ENCODE measurements around the gene DHRS7B.
"Not testable (repeated sequence)": the region's sequence is repeated elsewhere in the genome, so short reads cannot be mapped to it uniquely, and the experiment has no call there.

The DHRS7B gene

DNA sequence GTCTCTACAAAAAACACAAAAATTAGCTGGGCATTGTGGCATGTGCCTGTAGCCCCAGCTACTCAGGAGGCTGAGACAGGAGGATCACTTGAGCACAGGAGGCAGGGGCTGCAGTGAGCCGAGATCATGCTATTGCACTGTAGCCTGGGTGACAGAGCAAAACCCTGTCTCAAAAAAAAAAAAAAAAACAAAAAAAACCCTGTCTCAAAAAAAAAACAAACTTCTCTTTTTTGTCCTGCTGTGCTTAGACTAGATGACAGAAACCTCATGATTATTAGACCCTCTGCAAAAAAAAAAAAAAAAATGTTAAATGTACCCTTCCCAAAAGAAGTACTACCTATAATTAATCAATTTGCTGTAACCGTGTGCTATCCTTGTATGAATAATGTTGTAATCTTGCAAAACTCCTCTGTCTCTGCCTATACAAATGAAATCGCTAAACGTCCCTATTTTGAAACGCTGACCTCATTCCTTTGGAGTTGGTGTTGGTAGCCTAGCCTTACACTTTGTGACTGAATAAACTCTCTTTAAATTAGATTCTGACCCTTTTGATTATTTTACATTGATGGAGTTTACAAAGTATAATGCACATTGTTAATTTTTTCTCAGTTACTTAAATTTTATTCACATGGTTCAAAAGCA lies 13.6 kb upstream of the DHRS7B start:
- DNase-seq, result no peak

DNA sequence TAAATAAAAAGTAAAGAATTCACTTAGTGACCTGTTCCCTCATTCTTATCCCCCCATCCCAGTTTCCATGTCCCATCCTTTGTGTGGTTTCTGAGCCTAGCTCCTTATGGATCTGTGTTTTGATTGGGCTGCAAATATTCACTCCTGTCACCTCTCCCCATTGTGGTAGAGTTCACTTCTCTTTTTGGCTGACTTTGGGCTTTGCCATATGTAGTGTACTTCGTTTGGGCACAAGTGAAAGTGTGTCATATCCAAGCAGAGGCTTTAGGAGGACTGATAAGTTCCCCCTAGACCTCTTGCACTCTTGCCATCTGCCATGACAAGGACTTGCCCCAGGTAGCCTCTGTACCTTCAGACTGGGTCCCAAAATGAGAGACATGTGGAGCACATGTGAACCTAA lies 13.0 kb upstream of the DHRS7B start:
- DNase-seq, result no peak

DNA sequence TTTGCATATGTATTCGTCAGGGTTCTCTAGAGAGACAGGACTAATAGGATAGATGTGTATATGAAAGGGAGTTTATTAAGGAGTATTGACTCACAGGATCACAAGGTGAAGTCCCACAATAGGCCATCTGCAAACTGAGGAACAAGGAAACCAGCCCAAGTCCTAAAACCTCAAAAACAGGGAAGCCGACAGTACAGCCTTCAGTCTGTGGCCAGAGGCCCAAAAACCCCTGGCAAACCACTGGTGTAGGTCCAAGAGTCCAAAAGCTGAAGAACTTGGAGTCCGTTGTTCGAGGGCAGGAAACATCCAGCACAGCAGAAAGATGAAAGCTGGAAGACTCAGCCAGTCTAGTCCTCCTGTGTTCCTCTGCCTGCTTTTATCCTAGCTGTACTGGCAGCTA lies 12.0 kb upstream of the DHRS7B start:
- DNase-seq, result not testable (repeated sequence)

DNA sequence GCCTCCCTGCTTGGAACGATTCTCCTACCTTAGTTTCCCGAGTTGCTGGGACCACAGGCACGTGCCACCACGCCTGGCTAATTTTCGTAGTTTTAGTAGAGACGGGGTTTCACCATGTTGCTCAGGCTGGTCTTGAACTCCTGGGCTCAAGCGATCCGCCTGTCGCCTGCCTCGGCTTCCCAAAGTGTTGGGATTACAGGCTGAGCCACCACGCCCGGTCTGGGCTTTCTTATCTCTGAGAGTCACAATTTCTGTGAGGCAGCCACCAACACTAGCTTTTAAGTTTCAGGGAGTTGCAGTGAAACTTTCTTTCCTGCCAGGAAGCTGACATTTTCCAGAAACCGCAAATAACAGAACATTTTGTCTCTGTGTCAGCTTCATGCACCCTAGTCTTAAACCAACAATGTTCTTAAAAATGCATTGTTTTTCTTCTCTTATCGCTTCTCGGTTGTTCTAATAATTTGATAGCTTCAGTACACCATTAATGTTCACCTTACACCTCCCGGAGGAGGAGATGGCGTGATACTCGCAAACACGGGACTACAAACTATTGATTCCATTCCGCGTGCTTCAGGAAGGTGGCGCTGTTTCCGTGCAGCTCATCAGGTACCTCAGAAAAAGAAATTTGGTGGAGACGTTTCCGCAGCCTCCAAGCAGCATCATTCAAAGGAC lies 7.4 kb upstream of the DHRS7B start:
- DNase-seq, result peak; percentile 33 to 61

DNA sequence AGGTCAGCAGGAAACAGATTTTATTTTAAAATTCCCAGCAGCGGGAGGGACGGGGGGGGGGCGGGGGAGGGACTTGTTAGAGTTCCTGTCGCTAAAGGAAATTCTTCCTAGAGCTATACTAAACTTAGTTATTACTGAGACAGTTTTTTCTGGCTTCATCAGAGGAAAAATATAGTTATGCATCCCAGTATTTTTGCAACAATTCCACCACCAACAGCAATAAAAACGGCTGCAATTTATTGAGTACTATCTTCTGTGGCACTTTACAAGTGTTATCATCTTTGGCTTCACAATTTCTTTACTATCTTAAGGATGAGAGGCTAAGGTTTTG lies 6.9 kb upstream of the DHRS7B start:
- DNase-seq, result no peak

DNA sequence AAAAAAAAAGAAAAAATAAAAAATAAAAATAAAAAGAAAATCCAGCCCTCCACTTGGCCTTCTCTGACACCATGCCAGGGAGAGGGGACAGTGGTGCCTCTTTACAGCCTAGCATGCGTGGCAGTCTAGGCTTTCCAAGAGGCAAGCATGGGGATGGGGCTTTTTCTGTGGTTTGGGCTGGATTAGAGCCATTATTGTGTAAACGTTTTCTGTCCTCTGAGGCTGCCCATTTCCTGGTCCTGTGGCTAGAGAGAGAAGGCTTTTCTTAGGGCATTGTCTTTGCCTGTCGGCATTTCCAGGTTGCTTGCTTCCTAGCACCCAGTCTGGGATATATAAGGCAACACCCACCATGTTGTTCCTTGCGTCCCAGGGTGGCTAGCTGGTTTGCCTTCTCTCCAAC lies 2.7 kb upstream of the DHRS7B start:
- DNase-seq, result no peak

DNA sequence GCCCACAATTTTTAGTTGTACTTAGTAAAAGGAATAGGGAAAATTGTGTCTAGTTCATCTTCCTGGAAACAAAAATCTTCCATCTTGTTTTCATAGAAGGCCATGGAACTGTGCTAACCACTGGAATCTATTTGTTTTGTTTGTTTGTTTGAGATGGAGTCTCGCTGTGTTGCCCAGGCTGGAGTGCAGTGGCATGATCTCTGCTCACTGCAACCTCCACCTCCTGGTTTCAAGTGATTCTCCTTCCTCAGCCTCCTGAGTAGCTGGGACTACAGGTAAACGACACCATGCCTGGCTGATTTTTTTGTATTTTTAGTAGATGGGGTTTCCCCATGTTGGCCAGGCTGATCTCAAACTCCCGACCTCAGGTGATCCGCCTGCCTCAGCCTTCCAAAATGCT lies 2.2 kb upstream of the DHRS7B start:
- not testable (repeated sequence) for DNase-seq

DNA sequence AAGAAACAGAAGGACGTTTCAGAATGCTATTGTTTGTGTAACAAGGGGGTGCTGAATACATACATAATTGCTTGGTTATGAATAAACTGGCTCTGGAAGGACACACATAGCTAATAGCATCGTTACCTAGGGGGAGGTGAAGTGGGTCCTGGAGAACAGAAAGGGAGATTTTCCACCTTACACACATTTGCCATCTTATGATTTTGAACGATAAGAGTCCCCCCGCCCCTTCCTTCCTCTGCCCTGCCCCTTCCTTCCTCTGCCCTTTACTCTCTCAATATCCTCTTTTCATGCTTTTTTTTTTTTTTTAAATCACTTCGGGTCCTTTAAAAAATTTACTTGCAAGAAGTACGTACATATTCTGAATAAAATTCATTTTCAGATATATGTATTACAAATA lies 902 bp upstream of the DHRS7B start:
- no peak for DNase-seq

DNA sequence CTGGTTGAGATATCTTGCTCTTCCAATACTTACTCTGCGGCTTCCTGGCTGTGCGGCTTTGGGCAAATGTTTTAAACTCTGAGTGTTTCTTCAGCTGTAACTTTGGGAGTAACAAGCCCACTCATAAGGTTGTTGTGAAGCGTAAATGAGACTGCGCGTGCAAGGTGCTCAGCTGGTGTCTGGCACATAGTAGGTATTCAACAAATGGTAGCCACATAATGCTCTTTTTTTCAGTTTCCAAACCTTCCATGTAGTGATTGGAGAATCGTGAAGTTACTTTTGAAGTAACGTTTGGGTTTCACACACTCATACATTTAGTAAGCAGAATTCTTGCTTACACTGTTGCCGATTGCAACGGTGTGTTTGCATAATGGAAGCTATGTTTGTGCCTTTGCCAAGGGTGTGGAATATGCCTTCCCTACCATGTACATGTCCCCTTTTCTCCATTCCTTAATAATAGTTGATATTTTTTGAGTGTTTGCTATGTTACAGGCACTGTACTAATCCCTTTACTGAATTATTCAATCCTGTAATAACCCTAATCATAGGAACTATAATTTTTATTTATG lies 829 bp downstream of the DHRS7B start:
- DNase-seq, result no peak

DNA sequence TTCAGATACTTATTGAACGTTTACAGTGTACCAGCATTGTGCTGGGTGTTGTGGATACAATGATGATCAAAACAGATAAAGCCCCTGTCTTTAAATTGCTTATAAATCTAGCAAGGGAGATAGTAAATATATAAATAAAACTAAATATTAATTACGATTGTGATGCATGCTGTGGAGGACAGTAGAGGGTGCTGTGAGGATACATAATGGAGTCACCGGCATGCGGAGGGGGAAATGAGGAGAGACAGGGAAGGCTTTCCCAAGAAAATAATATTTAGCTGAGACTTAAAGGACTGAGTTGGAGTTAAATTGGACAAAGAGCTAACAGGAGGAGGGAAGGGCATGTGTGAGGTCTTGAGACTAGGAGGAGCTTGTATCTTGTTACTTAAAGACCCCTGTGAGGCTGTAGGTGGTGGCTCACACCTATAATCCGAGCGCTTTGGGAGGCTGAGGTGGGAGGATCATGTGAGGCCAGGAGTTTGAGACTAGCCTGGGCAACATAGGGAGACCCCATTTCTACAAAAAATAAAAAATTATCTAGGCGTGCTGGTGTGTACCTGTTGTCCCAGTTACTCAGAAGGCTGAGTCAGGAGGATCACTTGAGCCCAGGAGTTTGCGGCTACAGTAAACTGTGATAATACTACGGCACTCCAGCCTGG lies 2.4 kb downstream of the DHRS7B start:
- peak in 1 of 2 donors; percentile 47 for DNase-seq

DNA sequence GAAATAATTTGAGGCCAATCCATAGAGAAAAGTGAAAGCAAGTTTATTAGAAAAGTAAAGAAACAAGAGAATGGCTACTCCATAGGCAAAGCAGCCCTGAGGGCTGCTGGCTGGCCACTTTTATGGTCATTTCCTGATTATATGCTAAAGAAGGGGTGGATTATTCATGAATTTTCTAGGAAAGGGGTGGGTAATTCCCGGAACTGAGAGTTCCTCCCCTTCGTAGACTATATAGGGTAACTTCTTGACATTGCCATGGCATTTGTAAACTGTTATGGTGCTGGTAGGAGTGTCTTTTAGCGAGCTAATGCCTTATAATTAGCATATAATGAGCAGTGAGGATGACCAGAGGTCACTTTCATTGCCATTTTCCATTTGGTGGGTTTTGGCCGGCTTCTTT lies 4.4 kb downstream of the DHRS7B start:
- no peak for DNase-seq

DNA sequence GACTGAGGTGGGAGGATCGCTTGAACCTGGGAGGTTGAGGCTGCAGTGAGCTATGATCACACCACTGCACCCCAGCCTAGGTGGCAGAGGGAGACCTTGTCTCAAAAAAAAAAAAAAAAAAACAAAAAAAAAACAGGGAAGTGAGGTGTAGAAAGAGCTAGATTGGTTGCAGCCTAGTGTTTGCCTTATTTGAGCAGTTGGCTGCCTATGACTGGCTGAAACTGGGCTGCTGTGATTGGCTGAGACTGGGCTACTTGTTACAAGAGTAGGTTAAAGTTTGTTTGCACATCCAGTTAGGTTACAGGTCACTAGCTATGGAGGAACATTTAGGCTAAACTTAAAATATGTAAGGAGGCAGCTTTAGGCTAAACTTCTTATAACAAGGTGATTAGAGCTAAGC lies 5.7 kb downstream of the DHRS7B start:
- no peak for DNase-seq

DNA sequence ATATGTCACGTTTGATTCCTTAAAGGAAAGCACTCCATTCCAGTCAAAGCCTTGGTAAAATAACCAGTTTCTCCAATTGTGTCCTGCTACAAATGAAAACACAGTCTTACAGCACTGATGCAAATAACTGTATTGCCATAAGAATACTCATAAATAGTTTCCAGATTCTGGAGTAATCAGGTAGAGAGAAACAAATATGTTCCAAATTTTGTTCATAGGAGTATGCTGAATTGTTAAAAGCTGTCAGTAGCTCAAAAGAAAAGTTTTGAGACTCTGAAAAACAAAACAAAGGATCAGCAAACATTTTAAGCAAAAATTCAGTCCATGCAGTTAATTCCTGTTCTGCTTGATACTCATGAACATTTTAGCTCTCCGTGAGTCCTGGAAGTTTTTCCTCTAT lies 7.8 kb downstream of the DHRS7B start:
- DNase-seq, result no peak

DNA sequence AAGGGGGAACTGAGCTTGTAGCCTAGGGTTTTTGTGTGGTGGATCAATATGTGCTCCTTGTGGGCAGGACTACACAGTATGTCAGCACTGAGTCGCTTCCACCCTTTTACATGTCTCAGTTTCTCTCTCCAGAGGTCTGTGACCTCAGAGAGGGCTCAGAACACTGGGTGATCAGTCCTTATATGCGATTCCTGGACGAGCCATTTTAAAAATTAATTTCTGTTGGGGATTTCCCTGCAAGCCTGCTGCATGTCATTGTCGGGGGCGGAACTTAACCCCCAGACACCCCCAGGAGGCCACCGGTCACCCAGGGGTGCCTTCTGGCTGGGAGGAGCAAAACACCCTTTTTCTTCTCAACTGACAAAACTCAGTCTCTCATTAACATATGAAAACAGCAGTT lies 14.1 kb downstream of the DHRS7B start:
- DNase-seq, result no peak

DNA sequence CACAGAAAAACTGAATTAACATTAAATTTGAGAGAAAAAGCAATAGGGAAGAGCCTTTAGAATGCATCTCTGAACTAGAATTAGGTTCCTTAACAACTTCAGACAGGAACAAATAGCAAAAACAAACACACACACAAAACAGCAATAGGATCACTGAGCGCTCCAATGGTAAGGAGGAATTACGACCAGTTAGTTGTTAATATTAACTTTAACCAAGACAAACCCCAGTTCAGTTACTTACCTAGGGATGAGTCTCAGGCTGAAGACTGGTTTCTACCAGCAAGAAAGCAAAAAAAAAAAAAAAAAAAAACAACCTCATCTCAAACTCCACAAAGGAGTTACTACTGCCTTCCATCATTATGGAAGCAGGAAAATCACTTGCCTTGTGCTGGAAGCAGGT lies 14.6 kb downstream of the DHRS7B start:
- no peak for DNase-seq

DNA sequence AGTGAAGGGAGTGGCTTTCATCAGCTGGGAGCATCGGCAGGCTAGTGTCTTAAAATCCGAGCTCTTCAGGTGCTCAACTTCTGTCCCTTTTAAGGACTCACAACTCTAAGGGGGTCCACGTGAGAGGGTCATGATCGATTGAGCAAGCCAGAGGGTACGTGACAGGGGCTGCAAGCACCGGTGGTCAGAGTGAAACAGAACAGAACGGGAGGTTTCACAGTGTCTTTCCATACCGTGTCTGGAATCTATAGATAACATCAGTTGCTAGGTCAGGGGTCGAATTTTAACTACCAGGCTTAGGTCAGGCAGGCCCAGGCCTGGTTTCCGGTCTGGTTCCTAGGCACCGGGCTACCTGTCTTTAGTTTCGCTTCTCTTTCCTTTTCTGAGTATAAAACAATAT lies 15.3 kb downstream of the DHRS7B start:
- not testable (repeated sequence) for DNase-seq

DNA sequence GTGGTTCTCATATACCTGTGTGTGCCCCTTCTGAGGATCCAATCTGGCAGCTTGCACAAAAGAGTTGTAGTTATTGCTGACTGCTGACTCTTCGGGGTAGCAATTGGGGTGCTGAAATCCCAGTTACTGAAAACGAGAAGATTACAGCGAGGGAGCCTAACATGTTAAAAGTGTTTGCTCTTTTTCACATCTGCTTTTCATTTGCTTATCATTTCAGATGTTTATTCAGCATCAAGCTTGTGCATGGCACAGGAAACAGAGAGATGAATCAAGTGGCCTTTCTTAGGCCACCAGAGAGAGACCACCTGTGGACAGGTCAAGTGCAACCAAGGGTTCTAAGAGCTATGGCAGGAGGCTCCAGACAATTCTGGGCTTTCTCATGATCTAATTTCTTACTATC lies 16.9 kb downstream of the DHRS7B start:
- no peak for DNase-seq

DNA sequence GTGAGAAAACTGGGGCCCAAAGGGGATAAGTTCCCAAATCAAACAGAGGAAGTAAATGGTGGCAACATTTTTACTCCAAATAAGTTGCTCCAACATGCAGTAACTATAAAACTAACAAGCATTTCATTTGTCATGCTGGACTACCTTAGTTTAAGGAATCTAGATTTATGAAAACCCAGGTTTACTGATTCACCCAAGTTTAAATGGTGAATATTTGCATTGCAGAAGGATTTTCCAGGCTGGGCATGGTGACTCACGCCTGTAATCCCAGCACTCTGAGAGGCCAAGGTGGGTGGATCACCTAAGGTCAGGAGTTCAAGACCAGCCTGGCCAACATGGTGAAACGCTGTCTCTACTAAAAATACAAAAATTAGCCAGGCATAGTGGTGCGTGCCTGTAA lies 17.5 kb downstream of the DHRS7B start:
- not testable (repeated sequence) for DNase-seq

DNA sequence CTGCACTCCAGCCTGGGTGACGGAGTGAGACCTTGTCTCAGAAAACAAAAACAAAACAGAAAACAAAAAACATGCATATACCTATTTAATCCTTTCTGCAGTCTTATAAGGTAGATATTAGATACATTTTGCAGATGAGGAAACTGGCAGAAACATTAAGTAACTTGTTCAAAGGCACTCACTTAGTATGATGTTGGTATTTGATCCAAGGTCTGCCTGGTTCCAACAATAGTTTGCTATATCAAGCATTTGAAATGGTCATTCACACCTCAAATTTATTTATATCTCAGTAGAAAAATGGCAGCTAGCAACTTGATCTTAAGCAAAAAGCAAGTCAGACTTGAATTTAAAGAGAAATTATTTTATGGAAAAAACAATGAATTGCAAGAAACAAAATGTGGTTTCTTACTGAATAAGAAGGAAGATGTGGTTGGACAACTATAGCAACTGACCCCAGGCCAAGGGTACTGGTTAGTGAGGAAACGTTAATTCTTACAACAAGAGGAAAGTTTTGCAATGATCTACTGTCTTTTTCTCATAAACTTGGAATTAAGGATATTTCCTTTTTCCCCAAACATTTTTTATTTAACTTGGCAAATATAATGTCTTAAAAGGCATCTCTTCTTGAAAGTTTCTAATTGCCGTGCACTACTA lies 19.7 kb downstream of the DHRS7B start:
- no peak for DNase-seq

DNA sequence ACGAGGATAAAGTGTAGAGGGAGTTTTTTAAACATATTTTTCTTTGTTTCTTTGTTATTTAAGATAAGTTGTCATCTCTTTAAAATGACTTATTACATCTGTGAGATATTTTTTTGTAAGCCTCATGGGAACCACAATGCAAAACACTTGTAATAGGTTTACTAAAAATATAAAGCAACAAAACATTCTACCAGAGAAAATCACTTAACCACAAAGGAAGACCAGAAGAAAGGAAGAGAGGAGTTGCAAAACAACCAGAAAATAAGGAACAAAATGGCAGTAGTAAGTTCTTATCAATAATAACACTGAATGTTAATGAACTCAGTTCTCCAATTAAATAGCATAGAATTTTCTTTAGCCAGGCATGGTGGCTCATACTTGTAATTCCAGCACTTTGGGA lies 22.9 kb downstream of the DHRS7B start:
- no peak for DNase-seq

DNA sequence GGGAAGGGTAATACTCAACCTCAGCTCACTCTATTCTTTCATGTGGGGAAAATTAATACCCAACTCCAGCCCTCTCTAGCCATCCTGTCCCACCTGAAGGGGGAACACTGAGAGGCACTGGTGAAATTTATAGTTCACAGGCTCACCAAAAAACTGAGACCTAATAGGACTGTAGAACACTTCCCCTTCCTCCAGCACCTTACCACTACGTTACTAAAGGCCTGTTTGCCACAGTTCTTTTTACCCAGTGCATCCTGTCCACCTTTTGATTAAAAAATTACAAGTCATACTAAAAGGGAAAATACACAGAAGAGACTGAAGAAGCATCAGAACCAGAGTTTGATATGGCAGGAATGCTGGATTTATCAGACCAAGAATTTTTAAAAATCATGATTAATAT lies 26.0 kb downstream of the DHRS7B start:
- no peak for DNase-seq

DNA sequence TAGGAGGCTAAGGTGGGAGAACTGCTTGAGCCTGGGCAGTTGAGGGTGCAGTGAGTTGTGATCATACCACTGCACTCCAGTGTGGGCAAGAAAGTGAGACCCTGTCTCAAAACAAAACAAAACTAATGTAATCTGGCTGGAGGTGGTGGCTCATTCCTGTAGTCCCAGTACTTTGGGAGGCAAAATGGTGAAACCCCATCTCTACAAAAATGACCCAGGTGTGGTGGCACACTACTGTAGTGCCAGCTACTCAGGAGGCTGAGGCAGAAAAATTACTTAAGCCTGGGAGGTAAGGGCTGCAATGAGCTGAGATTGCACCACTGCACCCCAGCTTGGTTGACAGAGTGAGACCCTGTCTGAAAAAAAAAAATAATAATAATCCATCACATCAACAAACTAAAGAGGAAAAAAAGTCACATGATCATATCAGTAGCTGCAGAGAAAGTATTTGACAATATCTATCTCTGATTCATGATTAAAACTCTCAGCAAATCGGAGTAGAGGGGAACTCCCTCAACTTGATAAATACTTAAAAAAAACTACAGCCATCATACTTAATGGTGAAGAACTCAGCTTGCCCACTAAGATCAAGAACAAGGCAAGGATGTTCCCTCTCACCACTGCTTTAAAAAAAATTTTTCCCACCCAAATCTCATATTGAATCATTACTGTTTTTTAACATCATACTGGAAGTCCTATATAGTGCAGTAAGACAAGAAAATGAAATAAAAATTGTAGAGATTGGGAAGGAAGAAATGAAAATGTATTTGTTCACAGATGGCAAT lies 31.0 kb downstream of the DHRS7B start:
- DNase-seq, result no peak

DNA sequence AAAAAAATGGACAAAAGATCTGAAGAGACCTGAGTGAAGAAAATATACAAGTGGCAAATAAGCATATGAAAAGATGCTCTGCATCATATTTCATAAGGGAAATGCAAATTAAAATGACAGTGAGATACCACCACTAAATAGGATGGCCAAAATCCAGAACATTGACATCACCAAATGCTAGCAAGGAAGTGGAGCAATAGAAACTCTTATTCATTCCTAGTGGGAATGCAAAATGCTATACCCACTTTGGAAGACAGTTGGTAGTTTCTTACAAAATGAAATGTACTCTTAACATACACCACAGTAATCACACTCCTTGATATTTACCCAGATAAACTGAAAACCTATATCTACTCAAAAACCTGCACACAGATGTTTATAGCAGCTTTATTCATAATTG lies 33.6 kb downstream of the DHRS7B start:
- DNase-seq, result no peak
